GM20431 (cell line): ENCODE measurements around the gene PDIA4.
"Not testable (repeated sequence)": the region's sequence is repeated elsewhere in the genome, so short reads cannot be mapped to it uniquely, and the experiment has no call there.

Experiments
- in situ Hi-C: fragments of 300-500 bp; cut with MseI, MboI; formaldehyde crosslinking; loops from one replicate; pipeline ENCODE4 v1.15.0; 2020; ENCODE audit warnings: low sequenced_read_pairs; ENCODE audit not compliant: unreplicated experiment

PDIA4 gene

GRCh38 chr7:149004405-149005370 lies 23.6 kb downstream of the PDIA4 start:
- in situ Hi-C loops, result no loop called here

GRCh38 chr7:149003560-149004305 lies 24.6 kb downstream of the PDIA4 start:
- in situ Hi-C loops, result no loop called here

GRCh38 chr7:149003018-149003417 lies 25.3 kb downstream of the PDIA4 start:
- in situ Hi-C loops, result no loop called here

- in situ Hi-C loops, result no loop called here
Measured at GRCh38 chr7:149002604-149003003, 25.7 kb downstream of the PDIA4 start.

- in situ Hi-C loops, result no loop called here
Measured at GRCh38 chr7:149001427-149002068, 26.8 kb downstream of the PDIA4 start.

GRCh38 chr7:149000961-149001360 lies 27.3 kb downstream of the PDIA4 start:
- in situ Hi-C loops, result no loop called here

- in situ Hi-C loops, result no loop called here
Measured at GRCh38 chr7:148999192-148999591, 29.1 kb downstream of the PDIA4 start.

- in situ Hi-C loops, result no loop called here
Measured at GRCh38 chr7:148997497-148997896, 30.8 kb downstream of the PDIA4 start.

GRCh38 chr7:148994576-148994975 lies 33.7 kb downstream of the PDIA4 start:
- in situ Hi-C loops, result no loop called here

GRCh38 chr7:148993193-148993592 lies 35.1 kb downstream of the PDIA4 start:
- in situ Hi-C loops, result no loop called here

GRCh38 chr7:148991536-148991935 lies 36.8 kb downstream of the PDIA4 start:
- in situ Hi-C loops, result no loop called here

- in situ Hi-C loops, result no loop called here
Measured at GRCh38 chr7:148987751-148988512, 40.4 kb downstream of the PDIA4 start.

GRCh38 chr7:148987010-148987750 lies 41.1 kb downstream of the PDIA4 start:
- in situ Hi-C loops, result no loop called here

- in situ Hi-C loops, result no loop called here
Measured at GRCh38 chr7:148986742-148987009, 41.6 kb downstream of the PDIA4 start.

GRCh38 chr7:148983200-148984146 lies 44.8 kb downstream of the PDIA4 start:
- in situ Hi-C loops, result no loop called here

- in situ Hi-C loops, result no loop called here
Measured at GRCh38 chr7:148982654-148983199, 45.6 kb downstream of the PDIA4 start.

- in situ Hi-C loops, result no loop called here
Measured at GRCh38 chr7:148979827-148980226, 48.5 kb downstream of the PDIA4 start.

- in situ Hi-C loops, result not testable (repeated sequence)
Measured at GRCh38 chr7:148979072-148979471, 49.2 kb downstream of the PDIA4 start.
